RWPE2 (cell line): ENCODE measurements around the gene DUSP7.
"Not testable (repeated sequence)": the region's sequence is repeated elsewhere in the genome, so short reads cannot be mapped to it uniquely, and the experiment has no call there.

Experiments used
- ATAC-seq: fragments of 200-7000 bp; cut with Tn5 transposase; 3 replicates; pipeline ENCODE4 v1.9.1; 2021; ENCODE audit warnings: low read depth
- DNase-seq: peaks from one replicate; pipeline ENCODE4 v3.0.0-alpha.2; 2020; ENCODE audit warnings: low spot score
- H3K27ac ChIP-seq: fragments of 450-650 bp; 2 replicates; pipeline ENCODE4 v1.5.1; 2017; ENCODE audit warnings: mild to moderate bottlenecking; ENCODE audit not compliant: poor library complexity, severe bottlenecking
- H3K27me3 ChIP-seq: fragments of 250-450 bp; sonication (Bioruptor Pico); 2 replicates; pipeline ENCODE4 v1.5.1; 2021; ENCODE audit warnings: mild to moderate bottlenecking, moderate library complexity; ENCODE audit not compliant: insufficient read depth, poor library complexity, severe bottlenecking
- H3K36me3 ChIP-seq: fragments of 250-450 bp; sonication (Bioruptor Pico); 2 replicates; pipeline ENCODE4 v1.5.1; 2020; ENCODE audit warnings: low read depth, mild to moderate bottlenecking, moderate library complexity
- H3K4me1 ChIP-seq: fragments of 250-450 bp; sonication (Bioruptor Pico); 2 replicates; pipeline ENCODE4 v1.5.1; 2021; ENCODE audit warnings: mild to moderate bottlenecking, moderate library complexity; ENCODE audit not compliant: insufficient read depth, poor library complexity, severe bottlenecking
- H3K4me3 ChIP-seq: fragments of 250-450 bp; sonication (Bioruptor Pico); 2 replicates; pipeline ENCODE4 v1.5.1; 2021; ENCODE audit warnings: mild to moderate bottlenecking, moderate library complexity; ENCODE audit not compliant: severe bottlenecking
- H3K9me3 ChIP-seq: fragments of 250-450 bp; sonication (Bioruptor Pico); 2 replicates; pipeline ENCODE4 v1.5.1; 2021; ENCODE audit warnings: mild to moderate bottlenecking, moderate library complexity; ENCODE audit not compliant: severe bottlenecking
- TF ChIP-seq, protein P1 (sequence below): fragments of 450-650 bp; IDR thresholded peaks from one replicate; pipeline ENCODE4 v1.5.1; 2017; ENCODE audit warnings: mild to moderate bottlenecking, moderate library complexity; ENCODE audit not compliant: poor library complexity, severe bottlenecking

The DUSP7 gene

DNA sequence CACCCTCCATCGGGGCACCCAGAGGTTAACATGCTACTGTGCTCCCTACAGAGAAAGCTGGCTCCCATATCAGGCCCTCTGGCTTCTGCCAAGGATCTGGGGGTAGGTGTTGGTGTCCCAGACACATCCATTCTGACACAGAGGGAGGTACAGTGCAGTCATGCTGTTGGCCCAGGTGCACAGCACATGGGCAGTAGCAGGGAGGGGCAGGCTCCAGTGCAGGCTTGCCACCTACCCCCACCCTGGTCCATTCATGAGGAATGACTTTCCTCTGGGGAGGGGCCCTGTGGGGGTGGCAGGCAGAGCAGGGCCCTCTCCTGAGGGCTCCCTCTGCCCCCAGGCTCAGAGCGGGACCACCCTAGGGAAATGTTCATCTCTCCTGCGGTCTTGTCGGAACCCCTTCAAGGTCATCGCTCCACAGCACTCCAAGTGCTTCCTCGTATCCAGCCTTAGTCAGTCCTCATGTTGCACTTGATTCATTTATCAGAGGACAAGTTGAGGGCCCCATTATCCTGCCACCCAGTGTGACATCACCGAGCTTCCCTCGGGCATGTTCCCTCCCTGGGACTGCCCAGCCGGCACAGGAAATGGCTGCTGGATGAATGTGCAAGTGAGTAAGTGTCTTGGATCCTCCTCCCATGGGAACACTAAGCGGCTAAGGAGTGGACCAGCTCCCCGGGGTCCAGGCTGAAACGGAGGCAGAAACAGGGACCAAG is 10.0 kb downstream of the DUSP7 start:
- H3K27ac ChIP-seq: peak overlapping the region; percentile 99
- peak overlapping the region; percentile 1 for H3K4me3 ChIP-seq
- H3K4me1 ChIP-seq: peaks cover 40% of the 10 kb centered on the region
- TF ChIP-seq, protein P1, sequence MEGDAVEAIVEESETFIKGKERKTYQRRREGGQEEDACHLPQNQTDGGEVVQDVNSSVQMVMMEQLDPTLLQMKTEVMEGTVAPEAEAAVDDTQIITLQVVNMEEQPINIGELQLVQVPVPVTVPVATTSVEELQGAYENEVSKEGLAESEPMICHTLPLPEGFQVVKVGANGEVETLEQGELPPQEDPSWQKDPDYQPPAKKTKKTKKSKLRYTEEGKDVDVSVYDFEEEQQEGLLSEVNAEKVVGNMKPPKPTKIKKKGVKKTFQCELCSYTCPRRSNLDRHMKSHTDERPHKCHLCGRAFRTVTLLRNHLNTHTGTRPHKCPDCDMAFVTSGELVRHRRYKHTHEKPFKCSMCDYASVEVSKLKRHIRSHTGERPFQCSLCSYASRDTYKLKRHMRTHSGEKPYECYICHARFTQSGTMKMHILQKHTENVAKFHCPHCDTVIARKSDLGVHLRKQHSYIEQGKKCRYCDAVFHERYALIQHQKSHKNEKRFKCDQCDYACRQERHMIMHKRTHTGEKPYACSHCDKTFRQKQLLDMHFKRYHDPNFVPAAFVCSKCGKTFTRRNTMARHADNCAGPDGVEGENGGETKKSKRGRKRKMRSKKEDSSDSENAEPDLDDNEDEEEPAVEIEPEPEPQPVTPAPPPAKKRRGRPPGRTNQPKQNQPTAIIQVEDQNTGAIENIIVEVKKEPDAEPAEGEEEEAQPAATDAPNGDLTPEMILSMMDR: no peak
- peak; percentile 98 for DNase-seq
- peaks cover 34% of the 10 kb centered on the region for H3K36me3 ChIP-seq
- H3K9me3 ChIP-seq: no peaks in the 10 kb centered on the region
- peak; percentile 71 for ATAC-seq
- H3K27me3 ChIP-seq: no peaks in the 10 kb centered on the region

DNA sequence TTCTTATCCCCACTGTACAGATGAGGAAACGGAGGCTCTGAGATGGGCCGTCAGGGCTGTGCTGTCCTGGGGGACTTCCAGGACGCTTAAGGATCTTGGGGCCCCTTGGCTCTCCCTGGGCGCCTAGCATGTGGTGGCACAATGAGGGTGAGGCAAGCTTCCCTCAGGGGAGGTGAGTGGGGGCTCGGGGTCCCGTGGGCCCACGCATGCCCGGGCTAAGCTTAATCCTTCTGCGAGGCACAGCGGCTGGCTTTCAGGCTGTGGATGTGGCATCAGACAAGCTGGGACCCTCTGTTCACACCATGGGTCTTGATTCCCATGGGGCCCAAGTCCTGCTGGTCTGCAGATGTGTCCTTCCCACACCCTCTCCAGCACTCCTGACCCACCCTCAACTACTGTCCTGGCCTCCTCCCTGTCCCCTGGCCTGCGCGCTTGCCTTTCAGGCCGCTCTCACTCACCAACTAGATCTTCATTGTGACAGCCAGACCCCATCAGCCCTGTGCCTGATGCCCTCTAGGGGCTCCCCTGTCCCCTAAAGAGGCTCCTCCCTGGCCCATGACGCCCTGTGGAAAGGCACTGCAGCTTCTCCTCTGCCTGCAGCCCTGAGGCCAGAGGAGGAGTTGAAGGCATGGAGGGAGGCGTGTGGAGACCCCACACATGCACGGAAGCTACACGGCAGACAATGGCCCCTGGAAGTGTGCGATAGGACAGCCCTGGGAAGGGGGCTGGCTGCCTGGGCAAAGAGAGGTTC is 11.3 kb downstream of the DUSP7 start:
- ATAC-seq (no peak), DNase-seq (no peak)
- H3K27ac ChIP-seq: peak overlapping the region; percentile 99

DNA sequence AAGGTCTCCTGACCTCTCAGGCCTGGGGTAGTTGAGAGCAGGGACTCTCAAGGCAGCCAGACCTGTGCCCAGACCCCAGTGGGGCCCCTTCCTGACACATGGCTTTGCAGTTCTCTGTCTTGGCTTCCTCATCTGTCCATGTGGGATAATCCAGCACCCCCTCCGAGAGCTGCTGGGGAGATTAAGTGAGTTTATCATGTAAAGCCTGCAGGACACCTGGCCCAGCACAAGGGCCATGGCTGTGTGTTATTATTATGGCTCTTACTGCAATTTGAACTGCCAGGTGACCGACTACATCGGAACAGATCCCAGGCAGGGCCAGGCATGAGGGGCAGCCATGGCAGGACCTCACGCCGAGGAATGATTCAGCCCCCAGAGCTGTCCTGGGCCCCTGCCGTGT is 12.6 kb downstream of the DUSP7 start:
- DNase-seq (no peak), ATAC-seq (no peak)
- H3K27ac ChIP-seq: peak overlapping the region; percentile 99
- H3K4me1 ChIP-seq: peaks cover 44% of the 10 kb centered on the region
- TF ChIP-seq, protein P1: no peak
- H3K4me3 ChIP-seq: no peak overlapping the region
- no peaks in the 10 kb centered on the region for H3K9me3 ChIP-seq
- no peaks in the 10 kb centered on the region for H3K27me3 ChIP-seq
- H3K36me3 ChIP-seq: peaks cover 8% of the 10 kb centered on the region

More for the DNA sequence above, 11.3 kb downstream of the DUSP7 start:
- Histone ChIP-seq H3K4me3 (no peak overlapping the region), H3K27me3 (no peaks in the 10 kb centered on the region), H3K9me3 (no peaks in the 10 kb centered on the region), H3K4me1 (peaks cover 40% of the 10 kb centered on the region), H3K36me3 (peaks cover 21% of the 10 kb centered on the region)
- TF ChIP-seq, protein P1: no peak

DNA sequence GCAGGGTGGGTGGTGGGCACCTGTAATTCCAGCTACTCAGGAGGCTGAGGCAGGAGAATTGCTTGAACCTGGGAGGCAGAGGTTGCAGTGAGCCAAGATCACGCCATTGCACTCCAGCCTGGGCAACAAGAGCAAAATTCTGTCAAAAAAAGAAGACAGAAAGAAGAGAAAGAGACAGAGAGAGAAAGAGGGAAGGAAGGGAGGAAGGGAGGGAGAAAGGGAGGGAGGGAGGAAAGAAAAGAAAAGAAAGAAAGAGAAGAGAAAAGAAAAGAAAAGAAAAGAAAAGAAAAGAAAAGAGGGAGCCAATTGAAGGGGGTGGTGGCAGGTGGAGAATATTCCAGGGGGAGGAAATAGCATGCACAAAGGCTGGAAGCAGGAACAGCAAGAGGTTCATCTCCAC is 13.3 kb downstream of the DUSP7 start:
- H3K4me3 ChIP-seq, ATAC-seq, DNase-seq, H3K27me3 ChIP-seq, H3K9me3 ChIP-seq, H3K36me3 ChIP-seq: not testable (repeated sequence)
- H3K4me1 ChIP-seq: peaks cover 44% of the 10 kb centered on the region
- H3K27ac ChIP-seq: peak overlapping the region; percentile 99

DNA sequence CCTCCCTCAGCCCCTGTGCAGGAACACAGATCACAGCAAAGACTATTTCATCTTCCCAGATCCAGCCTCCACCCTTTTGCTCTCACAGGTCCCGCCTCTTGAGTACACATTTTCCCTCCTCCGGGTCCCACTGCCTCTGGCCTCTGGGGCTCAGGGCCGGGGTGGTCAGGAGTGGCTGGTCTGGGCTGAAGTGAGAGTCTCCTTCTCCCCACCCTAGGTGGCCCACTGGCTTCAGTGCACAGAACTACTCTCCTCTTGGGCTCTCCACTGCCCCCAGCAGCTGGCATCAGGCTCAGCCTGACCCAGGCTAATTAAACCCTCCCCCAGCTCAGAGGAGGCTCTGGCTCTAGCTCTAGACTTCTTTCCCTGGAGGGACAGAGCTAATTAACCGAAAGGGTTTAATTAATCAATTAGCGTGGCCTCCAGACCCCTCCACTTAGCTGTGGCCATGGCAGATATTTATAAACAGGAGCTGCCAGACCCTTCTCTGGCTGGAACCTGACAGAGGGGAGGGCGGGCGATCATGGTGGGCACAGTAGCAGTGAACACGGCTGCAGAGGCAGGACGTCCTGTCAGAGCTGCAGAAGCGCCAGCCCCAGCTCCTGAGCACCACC is 15.1 kb downstream of the DUSP7 start:
- Histone ChIP-seq H3K36me3 (no peaks in the 10 kb centered on the region), H3K4me1 (peaks cover 37% of the 10 kb centered on the region), H3K27ac (peak overlapping the region; percentile 31), H3K27me3 (no peaks in the 10 kb centered on the region), H3K4me3 (no peak overlapping the region), H3K9me3 (no peaks in the 10 kb centered on the region)
- DNase-seq (no peak), ATAC-seq (no peak)
- TF ChIP-seq, protein P1: peak; percentile 5
